HK-2 (cell line): Measurements from ENCODE around the gene KIF1A.

ENCODE experiments used
- DNase-seq: peaks from one replicate; pipeline ENCODE4 v3.0.0-alpha.2; 2018; ENCODE audit not compliant: unreplicated experiment

The KIF1A gene

GRCh38 chr2:240820607-240821428 lies 799 bp upstream of the KIF1A start:
- DNase-seq: no peak

GRCh38 chr2:240819126-240819857 lies 727 bp downstream of the KIF1A start:
- no peak for DNase-seq

- no peak for DNase-seq
Observed at GRCh38 chr2:240818293-240819125, 1.5 kb downstream of the KIF1A start.

GRCh38 chr2:240817496-240818292 lies 2.3 kb downstream of the KIF1A start:
- no peak for DNase-seq

- DNase-seq: no peak
Observed at GRCh38 chr2:240816584-240817495, 3.2 kb downstream of the KIF1A start.

GRCh38 chr2:240815761-240816583 lies 4.0 kb downstream of the KIF1A start:
- DNase-seq: no peak

- DNase-seq: no peak
Observed at GRCh38 chr2:240814946-240815760, 4.9 kb downstream of the KIF1A start.

- no peak for DNase-seq
Observed at GRCh38 chr2:240814280-240814679, 5.7 kb downstream of the KIF1A start.

- no peak for DNase-seq
Observed at GRCh38 chr2:240813231-240813921, 6.6 kb downstream of the KIF1A start.

GRCh38 chr2:240812721-240813120 lies 7.3 kb downstream of the KIF1A start:
- DNase-seq: no peak

GRCh38 chr2:240812301-240812680 lies 7.7 kb downstream of the KIF1A start:
- DNase-seq: no peak

GRCh38 chr2:240811346-240812300 lies 8.4 kb downstream of the KIF1A start:
- DNase-seq: no peak

- no peak for DNase-seq
Observed at GRCh38 chr2:240810621-240811020, 9.4 kb downstream of the KIF1A start.

GRCh38 chr2:240810199-240810598 lies 9.8 kb downstream of the KIF1A start:
- DNase-seq: no peak

- DNase-seq: no peak
Observed at GRCh38 chr2:240809276-240809675, 10.7 kb downstream of the KIF1A start.

GRCh38 chr2:240806459-240806858 lies 13.6 kb downstream of the KIF1A start:
- no peak for DNase-seq

GRCh38 chr2:240806006-240806405 lies 14.0 kb downstream of the KIF1A start:
- DNase-seq: no peak
